ENCODE data around the gene KDM3B. TPM values are rescaled to one million over a fixed set of nuclear protein-coding genes. Genes with fewer than 3 reads are reported as not detected.

Gene KDM3B
- total RNA-seq, 1 experiment from 2014 or later = 89.2 TPM

GRCh38 chr5:138364576-138364975 lies 12.1 kb downstream of the KDM3B start:
- Mint-ChIP-seq H3K27me3 (ENCODE audit: low read depth) (no peaks in the 10 kb centered on the region), H3K9me3 (no peaks in the 10 kb centered on the region), H3K4me3 (no peak overlapping the region), H3K4me1 (peaks cover 6 to 10% of the 10 kb centered on the region in 2 experiments; a peak in 3 of 4 replicates), H3K27ac (no peak overlapping the region), H3K36me3 (ENCODE audit: insufficient read depth in 1 of 3, low read depth in 3 of 3) (no peaks in the 10 kb centered on the region)
- Histone ChIP-seq H2BK5ac (ENCODE audit: insufficient read length, low read length) (no peak overlapping the region), H4K5ac (ENCODE audit: insufficient read length, low read depth, low read length) (no peak overlapping the region), H2BK12ac (ENCODE audit: insufficient read length, low read depth, low read length) (no peak overlapping the region), H2AK5ac (ENCODE audit: insufficient read length, low read length) (no peak overlapping the region), H3K56ac (ENCODE audit: insufficient read length, low read depth, low read length) (no peak overlapping the region), H4K20me1 (ENCODE audit: control insufficient read depth, insufficient read depth, insufficient read length) (no peaks in the 10 kb centered on the region), H2BK15ac (ENCODE audit: low read depth, low read length) (no peak overlapping the region), H3K23me2 (ENCODE audit: insufficient read length, low read depth, low read length, poor library complexity, severe bottlenecking) (no peaks in the 10 kb centered on the region), H3K23ac (ENCODE audit: insufficient read length, low read depth, low read length) (no peak overlapping the region), H3K9ac (ENCODE audit: extremely low read depth, insufficient read length, low read length) (no peak overlapping the region), H2BK20ac (ENCODE audit: low read depth, low read length, poor library complexity, severe bottlenecking) (no peak overlapping the region), H3K4me2 (ENCODE audit: insufficient read depth, insufficient read length, low read length) (no peak overlapping the region), H4K91ac (ENCODE audit: insufficient read length, low read depth, low read length) (no peak overlapping the region), H3T11ph (ENCODE audit: low read length) (no peak overlapping the region), H3K79me2 (ENCODE audit: insufficient read depth, low read length) (peaks cover 11% of the 10 kb centered on the region; the same call in 1 of the 2 replicates), H4K8ac (replicated peaks; ENCODE audit: insufficient read length, low read depth, low read length) (no peak overlapping the region), H2AFZ (ENCODE audit: low read length) (no peak overlapping the region), H3K14ac (ENCODE audit: insufficient read depth, low read length) (no peak overlapping the region), H3K4me1 (ENCODE audit: insufficient read depth, low read length) (no peaks in the 10 kb centered on the region), H3K4ac (ENCODE audit: low read depth, low read length) (no peak overlapping the region), H3K27ac (ENCODE audit: insufficient read length, low read depth, low read length) (no peak overlapping the region), H3K18ac (ENCODE audit: insufficient read length, low read depth, low read length) (no peak overlapping the region), H3K79me1 (ENCODE audit: insufficient read depth, low read depth, low read length, poor library complexity, severe bottlenecking) (peaks cover 7% of the 10 kb centered on the region), H2BK120ac (ENCODE audit: low read depth, low read length, poor library complexity, severe bottlenecking) (no peak overlapping the region), H3K27me3 (ENCODE audit: insufficient read depth, low read length) (no peaks in the 10 kb centered on the region), H3K9me3 (ENCODE audit: control insufficient read depth, low read depth, low read length) (no peaks in the 10 kb centered on the region)
- DNase-seq = no peak
- TF ChIP-seq, protein P1, sequence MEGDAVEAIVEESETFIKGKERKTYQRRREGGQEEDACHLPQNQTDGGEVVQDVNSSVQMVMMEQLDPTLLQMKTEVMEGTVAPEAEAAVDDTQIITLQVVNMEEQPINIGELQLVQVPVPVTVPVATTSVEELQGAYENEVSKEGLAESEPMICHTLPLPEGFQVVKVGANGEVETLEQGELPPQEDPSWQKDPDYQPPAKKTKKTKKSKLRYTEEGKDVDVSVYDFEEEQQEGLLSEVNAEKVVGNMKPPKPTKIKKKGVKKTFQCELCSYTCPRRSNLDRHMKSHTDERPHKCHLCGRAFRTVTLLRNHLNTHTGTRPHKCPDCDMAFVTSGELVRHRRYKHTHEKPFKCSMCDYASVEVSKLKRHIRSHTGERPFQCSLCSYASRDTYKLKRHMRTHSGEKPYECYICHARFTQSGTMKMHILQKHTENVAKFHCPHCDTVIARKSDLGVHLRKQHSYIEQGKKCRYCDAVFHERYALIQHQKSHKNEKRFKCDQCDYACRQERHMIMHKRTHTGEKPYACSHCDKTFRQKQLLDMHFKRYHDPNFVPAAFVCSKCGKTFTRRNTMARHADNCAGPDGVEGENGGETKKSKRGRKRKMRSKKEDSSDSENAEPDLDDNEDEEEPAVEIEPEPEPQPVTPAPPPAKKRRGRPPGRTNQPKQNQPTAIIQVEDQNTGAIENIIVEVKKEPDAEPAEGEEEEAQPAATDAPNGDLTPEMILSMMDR (conservative IDR thresholded peaks at IDR 0.05) = no peak
- no CpG with 5 or more reads among the region's 1 CpG for WGBS (ENCODE audit: extremely low coverage, insufficient read length, low lambda C conversion rate)
